Stimulated activated CD4-positive, alpha-beta T cell treated with anti-CD3 and anti-CD28 coated beads, Interleukin-15, amount 100 ng/mL, for 48 hours (primary cell): ENCODE data around the gene CRYBA1.
"Not testable (repeated sequence)": the region's sequence is repeated elsewhere in the genome, so short reads cannot be mapped to it uniquely, and the experiment has no call there.

Experiments used
- DNase-seq, 2 donors: peaks; one replicate each; pipeline ENCODE4 v3.0.0-alpha.2; 2020; ENCODE audit warnings: low read depth in 2 of 2

The CRYBA1 gene, protein sequence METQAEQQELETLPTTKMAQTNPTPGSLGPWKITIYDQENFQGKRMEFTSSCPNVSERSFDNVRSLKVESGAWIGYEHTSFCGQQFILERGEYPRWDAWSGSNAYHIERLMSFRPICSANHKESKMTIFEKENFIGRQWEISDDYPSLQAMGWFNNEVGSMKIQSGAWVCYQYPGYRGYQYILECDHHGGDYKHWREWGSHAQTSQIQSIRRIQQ

DNA sequence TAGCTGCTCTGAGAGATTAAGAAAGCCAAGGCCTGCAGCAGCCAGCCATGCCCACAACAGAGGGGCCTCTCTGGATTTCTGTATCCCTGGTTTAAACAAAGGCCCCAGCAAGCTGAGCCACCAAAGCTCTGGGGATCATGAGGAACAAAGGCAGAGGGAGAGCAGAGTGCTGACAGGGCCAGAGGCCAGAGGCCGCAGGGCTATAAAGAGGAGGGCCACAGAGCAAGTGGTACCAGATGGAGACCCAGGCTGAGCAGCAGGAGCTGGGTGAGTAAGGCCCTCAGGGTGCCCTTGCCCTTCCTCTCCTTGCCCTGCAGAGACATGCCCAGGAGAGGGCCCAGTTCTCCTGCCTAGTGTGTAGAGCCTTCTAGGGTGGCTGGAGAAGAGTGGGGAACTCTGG, at the start of gene CRYBA1:
TSS of gene CRYBA1 (plus strand) at position 232 of the 400 bp plus-strand sequence. CDS start at position 237, 5 bp downstream.
- no peak for DNase-seq

DNA sequence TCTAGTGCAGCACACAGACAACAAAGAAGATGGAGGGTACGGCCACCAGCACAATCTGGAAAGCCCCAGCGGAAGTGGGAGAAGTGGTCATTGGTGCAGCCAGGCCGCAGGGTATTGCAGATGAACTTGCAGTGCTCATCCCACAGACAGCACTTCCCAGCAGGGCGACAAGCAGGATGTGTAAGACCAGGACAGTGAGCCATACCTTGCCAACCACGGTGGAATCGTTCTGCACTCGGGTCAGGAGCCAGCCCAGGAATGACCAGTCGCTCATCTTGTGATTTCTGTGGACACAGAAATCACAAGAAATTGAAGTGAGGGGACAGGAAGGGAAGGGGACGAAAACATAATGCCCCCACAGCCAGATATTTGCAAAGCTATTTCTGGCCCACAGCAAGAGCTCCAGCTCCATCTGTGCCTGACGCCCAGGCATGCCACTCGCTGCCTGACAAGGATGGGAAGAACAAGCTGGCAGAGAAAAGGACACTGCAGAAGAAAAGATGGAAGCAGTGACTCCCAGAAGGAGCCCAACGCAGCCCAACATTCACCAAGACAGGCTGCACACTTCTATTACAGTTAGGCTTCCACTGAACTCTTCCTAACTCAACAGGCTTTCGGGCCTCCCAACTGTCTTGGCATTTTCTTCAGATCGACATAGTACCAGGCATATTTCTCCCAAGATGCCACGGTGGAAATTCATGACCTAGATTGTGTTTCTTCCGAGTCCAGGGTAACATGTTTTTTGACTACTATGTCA, 49.0 kb upstream of the CRYBA1 start:
- no peak for DNase-seq

DNA sequence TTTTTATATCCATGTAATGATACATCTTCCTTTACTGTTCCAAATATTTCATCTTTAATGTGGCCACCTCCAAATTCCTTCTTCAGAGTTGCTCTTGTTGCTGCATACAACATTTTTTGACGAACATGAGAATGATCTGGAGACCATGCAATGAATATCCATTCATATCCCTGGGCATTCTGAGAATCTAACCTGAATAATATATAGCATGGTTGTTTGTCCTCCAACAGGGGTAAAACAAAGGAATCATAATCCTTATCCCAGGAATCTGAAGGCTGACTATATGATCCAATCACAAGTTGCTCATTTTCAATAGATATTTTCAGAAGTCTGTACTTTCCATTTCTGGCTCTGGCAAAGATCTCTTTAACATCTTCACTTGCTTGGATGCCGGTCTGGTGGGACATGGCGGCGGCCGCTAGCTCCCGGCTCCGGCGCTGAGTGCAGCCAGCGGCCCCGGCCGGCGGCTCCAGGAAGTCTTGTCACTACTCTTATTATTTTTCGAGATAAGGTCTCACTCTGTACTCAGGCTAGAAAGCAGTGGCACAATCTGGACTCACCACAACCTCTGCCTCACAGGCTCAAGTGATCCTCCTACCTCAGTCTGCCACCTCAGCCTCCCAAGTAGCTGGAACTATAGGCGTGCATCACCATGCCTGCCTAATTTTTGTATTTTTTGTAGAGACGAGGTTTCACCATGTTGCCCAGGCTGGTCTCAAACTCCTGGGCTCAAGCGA, 42.4 kb upstream of the CRYBA1 start:
- not testable (repeated sequence) for DNase-seq

- no peak for DNase-seq
These were observed 41.6 kb upstream of the CRYBA1 start for GRCh38 chr17:29205047-29205446.

GRCh38 chr17:29207975-29208374, 38.7 kb upstream of the CRYBA1 start:
- DNase-seq, result no peak

DNA sequence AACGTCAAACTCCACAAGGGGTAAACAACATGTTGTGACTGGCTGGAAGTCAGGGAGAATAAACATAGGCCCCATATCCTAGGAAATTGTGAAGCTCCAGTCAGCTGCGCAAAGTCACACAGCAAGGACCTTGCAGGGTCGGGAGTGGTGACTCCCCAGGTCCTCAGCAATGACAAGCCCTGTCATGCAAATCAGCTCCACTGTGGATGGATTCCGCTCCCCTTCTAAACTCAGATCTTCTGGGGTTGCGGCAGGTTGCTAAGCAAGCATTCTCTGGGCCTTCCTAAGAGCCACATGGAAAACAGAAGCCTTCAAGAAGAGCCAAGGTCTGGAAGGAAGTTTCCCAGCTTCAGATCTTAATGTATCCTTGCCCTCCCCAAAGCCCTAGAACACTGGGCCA, 37.6 kb upstream of the CRYBA1 start:
- no peak for DNase-seq

- no peak for DNase-seq
These were observed 35.8 kb upstream of the CRYBA1 start for GRCh38 chr17:29210879-29211278.

DNA sequence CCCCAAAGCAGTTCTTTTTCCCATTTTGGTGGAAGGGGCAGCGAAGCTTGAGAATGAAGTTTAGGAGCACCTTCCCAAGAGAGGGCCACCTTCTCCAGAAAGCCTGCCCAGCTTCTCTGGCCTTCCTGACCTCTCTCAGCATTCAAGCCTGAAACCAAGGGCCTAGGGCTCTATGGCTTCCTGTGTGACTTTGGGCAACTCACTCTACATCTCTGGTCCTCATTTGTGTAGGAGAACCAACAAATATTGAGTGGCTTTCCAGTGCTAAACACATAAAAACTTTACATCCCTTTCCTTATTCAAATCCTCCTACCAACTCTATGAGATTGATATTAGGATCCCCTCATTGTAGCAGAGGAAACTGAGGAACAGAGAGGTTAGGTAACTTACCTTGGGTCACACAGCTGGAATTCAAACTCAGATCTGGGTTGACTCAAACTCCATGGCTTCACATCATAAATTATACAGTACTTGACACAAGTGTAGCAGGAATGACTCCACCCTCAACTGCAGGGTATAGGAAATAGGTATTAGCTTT, 34.5 kb upstream of the CRYBA1 start:
- no peak for DNase-seq

DNA sequence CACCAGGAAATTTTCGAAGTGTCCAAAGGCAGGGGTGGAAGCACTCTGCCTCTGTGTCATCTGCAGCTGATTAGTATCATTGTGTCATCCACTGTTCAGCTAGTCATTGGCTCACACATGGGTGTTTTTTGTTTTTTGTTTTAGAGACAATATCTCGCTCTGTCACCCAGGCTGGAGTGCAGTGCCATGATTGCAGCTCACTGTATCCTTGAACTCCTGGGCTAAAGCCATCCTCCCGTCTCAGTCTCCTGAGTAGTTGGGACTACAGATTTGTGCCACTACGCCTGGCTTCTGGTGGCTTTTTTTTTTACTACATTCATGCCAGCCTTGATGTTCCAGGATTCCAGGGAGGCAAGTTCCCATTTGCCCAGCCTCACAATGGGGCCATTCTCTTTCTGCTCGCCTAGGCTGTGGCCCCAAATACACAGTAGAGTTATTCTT, 34.0 kb upstream of the CRYBA1 start:
- DNase-seq, result no peak

DNA sequence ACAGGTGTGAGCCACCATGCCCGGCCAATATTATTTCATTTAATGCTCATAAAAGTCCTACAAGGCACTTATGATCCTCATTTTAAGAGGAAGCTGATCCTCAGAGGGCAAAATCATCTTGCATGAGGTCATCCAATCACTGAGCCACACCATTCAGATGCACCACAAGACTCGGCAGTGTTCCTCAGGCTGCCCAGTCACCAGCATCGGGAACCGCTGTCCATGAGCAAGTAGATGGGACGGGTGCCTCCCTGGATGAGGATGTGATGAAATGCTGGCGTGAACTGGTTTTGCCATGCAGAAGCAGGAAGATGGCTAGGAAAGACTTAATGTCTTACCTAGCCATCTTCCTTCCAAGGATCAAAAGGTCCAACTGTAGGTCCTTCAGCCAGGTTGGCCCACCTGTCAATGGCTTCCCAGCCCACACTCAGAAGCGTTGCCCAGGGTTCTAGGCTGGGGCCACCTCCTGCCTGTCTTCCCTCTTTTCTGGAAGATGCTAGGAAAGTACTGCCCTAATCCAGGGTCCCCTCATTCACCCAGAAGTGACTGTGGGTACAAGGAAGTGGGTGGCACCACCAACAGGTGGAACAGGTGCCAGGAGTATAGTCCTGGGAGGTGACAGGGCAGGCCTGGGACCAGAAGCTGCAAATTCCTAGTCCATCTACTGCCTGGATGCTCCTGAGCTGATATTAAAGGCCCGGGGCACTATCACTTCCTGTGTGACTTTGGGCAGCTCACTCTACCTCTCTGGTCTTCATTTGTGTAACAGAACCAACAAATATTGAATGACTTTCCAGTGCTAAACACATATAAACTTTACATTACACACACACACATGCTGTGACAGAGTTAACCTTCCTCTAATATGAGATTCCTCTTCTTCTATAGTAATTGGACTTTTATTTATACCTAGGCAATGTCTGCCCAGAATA, 32.2 kb upstream of the CRYBA1 start:
- no peak for DNase-seq

GRCh38 chr17:29215174-29215573, 31.5 kb upstream of the CRYBA1 start:
- DNase-seq, result no peak

DNA sequence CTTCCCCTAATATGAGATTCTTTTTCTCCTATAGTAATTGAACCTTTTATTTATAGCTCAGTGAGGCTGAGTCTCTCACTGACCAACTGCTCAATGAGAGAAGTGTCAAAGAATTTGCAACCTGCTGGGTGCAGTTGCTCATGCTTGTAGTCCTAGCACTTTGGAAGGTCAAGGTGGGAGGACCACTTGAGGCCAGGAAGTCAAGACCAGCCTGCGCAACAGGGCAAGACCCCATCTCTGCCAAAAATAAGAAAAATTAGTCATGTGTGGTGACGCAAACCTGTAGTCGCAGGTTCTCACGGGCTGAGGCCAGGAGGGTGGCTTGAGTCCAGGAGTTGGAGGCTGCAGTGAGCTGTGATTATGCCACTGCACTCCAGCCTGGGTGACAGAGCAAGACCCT, 30.9 kb upstream of the CRYBA1 start:
- DNase-seq, result no peak

DNA sequence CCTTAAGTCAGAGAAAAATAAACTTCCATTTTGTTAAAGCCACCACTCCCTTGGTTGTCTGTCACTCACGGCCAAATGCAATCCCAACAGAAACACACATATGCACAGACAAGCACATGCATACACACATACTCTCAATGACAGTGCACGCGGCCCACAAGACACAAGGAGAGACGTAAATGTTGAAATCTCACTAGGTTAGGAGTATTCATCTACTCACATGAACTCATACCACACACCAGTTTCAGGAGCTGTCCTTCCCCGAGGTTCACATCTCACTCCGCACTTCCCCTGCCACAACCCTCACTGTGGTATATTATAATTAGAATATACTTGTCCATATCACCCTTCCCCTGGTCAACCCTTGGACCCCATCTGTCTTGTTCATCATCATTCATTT, 30.5 kb upstream of the CRYBA1 start:
- DNase-seq, result no peak

GRCh38 chr17:29216856-29217255, 29.8 kb upstream of the CRYBA1 start:
- DNase-seq, result no peak

GRCh38 chr17:29219378-29220047, 27.1 kb upstream of the CRYBA1 start:
- DNase-seq, result peak; percentile 38 to 72

DNA sequence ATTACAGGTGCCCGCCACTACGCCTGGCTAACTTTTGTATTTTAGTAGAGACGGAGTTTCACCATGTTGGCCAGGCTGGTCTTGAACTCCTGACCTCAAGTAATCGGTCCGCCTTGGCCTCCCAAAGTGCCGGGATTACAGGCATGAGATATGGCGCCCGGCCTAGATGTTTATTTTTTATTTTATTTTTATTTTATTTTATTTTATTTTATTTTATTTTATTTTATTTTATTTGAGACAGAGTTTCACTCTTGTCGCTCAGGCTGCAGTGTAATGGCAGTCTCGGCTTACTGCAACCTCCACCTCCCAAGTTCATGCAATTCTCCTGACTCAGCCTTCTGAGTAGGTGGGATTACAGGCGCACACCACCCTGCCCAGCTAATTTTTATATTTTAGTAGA, 25.3 kb upstream of the CRYBA1 start:
- DNase-seq, result not testable (repeated sequence)

DNA sequence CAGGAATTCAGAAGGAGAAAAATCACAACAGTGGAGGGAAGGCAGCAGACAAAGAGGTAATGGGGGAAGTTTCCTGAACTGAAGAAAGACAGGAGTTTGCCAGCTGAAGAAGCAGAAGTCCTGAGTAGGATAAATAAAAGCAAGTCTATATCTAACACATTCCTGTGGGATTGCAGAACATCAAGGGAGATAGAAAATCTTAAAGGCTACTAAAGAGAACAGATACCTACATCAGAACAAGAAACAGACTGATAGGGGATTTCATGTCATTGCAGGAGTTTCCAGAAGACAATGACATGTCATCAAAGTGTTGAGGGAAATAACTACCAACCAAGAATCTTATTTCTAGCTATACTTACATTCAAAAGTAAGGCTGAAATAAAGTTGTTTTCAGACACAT, 21.3 kb upstream of the CRYBA1 start:
- no peak for DNase-seq

DNA sequence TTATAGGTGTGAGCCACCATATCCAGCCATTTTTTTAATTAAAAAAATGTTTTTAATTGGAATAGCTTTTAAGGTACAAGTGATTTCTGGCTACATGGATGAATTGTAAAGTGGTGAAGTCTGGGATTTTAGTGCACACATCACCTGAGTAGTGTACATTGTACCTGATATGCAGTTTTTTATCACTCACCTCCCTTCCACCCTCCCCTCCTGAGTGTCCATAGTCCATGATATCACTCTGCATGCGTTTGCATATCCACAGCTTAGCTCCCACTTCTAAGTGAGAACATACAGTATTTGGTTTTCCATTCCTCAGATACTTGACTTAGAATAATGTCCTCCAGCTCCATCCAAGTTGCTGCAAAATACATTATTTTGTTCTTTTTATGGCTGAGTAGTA, 13.4 kb upstream of the CRYBA1 start:
- no peak for DNase-seq

DNA sequence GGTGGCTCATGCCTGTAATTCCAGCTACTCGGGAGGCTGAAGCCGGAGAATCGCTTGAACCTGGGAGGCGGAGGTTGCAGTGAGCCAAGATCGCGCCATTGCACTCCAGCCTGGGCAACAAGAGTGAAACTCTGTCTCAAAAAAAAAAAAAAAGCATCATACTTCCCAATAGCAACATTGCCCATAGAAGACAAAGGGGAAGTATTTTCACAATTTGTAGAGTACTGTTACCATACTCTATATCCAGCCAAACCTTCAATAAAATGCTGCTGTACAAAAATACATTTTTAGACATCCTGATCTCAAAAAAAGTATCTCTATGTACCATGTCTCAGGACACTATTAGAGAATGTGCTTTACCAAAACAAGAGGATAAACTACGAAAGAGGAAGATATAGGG, 11.7 kb upstream of the CRYBA1 start:
- DNase-seq, result not testable (repeated sequence)

DNA sequence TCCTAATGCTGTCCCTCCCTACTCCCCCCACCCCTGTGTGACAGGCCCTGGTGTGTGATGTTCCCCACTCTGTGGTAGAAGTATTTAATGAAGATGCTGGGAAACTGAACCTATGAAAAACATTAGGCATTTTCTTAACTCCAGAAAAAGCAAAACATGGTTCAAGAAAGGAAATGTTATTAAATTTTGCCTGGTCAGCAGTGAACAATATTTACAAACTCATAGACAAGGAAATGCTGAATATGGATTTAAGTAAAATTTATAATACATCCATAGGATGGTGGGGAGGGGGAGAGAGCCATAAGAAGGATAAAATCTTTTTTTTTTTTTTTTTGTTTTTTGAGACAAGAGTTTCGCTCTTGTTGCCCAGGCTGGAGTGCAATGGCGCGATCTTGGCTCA, 10.8 kb upstream of the CRYBA1 start:
- no peak for DNase-seq
